ENCODE results near the gene IFIT1B.
"Not testable (repeated sequence)": the region's sequence is repeated elsewhere in the genome, so short reads cannot be mapped to it uniquely, and the experiment has no call there.

Gene IFIT1B

DNA sequence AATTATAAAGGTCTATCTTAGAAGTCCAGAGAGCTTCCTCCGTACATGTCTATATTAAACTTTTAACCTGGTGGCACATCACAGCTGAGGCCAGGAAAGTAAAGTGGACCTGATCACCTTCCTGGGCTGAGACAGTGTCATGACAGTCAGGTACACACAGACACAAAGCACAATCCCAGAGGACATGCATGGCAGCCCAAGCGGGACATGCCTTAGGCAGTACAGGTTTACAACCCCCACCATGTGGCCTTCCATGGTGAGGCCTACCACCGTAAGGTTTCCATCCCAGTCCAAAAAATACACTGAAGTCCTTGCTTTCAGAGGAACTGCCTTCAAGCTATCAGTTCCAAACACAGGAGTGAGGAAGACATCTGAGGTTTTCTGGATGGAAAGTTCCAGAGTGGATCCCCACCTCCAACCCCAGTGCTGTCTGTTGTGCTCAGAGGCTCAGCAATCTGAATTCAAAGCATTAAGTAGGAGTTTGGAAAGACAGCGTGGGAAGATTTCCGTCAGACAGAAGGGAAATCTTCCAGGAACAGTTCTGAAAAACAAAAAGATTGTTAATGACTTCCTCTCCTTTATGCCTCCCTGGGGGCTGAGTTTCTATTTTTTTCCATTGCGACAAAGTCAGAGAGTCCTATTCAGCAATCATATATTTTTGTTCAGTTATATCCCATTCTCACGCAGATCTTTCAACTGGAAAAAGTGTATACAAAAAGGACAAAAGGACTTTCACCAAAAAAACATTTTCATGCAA is 30.0 kb upstream of the IFIT1B start:
- Mint-ChIP-seq H3K27ac (peak overlapping the region; percentile 96), H3K27me3 (ENCODE audit: low read depth, poor library complexity) (no peaks in the 10 kb centered on the region), H3K36me3 (ENCODE audit: low read depth) (peaks cover under 1% of the 10 kb centered on the region), H3K9me3 (no peaks in the 10 kb centered on the region), H3K4me3 (peak overlapping the region; percentile 19), H3K4me1 (peaks cover 92% of the 10 kb centered on the region)
- TF ChIP-seq, protein P1, sequence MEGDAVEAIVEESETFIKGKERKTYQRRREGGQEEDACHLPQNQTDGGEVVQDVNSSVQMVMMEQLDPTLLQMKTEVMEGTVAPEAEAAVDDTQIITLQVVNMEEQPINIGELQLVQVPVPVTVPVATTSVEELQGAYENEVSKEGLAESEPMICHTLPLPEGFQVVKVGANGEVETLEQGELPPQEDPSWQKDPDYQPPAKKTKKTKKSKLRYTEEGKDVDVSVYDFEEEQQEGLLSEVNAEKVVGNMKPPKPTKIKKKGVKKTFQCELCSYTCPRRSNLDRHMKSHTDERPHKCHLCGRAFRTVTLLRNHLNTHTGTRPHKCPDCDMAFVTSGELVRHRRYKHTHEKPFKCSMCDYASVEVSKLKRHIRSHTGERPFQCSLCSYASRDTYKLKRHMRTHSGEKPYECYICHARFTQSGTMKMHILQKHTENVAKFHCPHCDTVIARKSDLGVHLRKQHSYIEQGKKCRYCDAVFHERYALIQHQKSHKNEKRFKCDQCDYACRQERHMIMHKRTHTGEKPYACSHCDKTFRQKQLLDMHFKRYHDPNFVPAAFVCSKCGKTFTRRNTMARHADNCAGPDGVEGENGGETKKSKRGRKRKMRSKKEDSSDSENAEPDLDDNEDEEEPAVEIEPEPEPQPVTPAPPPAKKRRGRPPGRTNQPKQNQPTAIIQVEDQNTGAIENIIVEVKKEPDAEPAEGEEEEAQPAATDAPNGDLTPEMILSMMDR (IDR thresholded peaks at IDR 0.05) = no peak
- peak; percentile 9 for DNase-seq

- DNase-seq = no peak
- no peak overlapping the region for H3K4me3 Mint-ChIP-seq
- peaks cover 5% of the 10 kb centered on the region for H3K9me3 Mint-ChIP-seq
- H3K27ac Mint-ChIP-seq = peak overlapping the region; percentile 96
- peaks cover 4% of the 10 kb centered on the region for H3K27me3 Mint-ChIP-seq (ENCODE audit: low read depth, poor library complexity)
- TF ChIP-seq, protein P1 (IDR thresholded peaks at IDR 0.05) = no peak
- peaks cover 6% of the 10 kb centered on the region for H3K36me3 Mint-ChIP-seq (ENCODE audit: low read depth)
- H3K4me1 Mint-ChIP-seq = peaks cover 90% of the 10 kb centered on the region
Measured at GRCh38 chr10:89348481-89348880, 29.4 kb upstream of the IFIT1B start.

DNA sequence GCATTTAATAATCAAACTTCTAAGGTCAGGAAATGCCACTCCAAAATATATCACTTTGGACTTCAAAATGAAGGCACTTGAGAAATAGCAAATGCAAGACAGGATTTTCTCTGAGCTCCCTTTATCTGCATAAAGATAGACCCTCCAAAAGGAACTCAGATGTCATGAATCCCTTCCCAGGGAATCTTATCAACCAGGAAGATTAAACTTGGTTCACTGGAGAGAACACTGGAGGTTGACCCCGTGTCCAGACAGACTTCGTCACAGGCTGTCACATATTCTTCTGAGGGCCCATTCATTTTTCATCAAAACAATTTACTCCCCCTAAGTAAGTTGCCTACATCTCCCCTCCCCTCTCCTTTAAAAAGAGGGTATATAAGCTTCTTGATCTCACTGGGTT is 28.9 kb upstream of the IFIT1B start:
- Mint-ChIP-seq H3K36me3 (ENCODE audit: low read depth) (peaks cover 8% of the 10 kb centered on the region), H3K27me3 (ENCODE audit: low read depth, poor library complexity) (peaks cover 4% of the 10 kb centered on the region), H3K4me3 (no peak overlapping the region), H3K4me1 (peaks cover 85% of the 10 kb centered on the region), H3K27ac (peak overlapping the region; percentile 74), H3K9me3 (peaks cover 8% of the 10 kb centered on the region)
- TF ChIP-seq, protein P1 (IDR thresholded peaks at IDR 0.05) = no peak
- DNase-seq = no peak

DNA sequence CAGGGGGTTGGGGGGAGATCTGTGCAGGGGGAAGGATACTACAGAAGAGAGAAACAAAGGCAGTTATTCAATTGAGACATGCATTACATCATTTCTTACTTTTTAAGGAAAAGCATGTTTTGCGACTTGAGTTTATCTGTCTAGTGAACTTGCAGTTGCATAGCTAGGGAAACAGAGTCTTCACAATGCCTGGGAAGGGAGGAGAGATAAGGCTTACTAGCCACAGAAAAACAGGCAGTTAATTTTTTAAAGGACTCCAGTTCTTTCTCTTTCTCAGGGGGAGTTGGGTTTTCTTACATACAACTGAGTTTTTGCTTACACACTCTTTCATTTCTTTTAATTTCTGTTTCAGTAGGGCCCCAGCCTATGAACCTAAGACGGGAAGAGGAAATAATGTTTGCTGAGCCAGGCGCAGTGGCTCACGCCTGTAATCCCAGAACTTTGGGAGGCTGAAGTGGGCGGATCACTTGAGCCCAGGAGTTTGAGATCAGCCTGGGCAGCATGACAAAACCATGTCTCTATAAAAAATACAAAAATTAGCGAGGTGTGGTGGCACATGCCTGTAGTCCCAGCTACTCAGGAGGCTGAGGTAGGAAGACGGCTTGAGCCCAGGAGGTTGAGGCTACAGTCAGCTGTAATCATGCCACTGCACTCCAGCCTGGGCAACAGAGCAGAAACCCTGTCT is 27.1 kb upstream of the IFIT1B start:
- H3K4me3 Mint-ChIP-seq; DNase-seq; H3K27me3 Mint-ChIP-seq (ENCODE audit: low read depth, poor library complexity): not testable (repeated sequence)
- peaks cover 19% of the 10 kb centered on the region for H3K9me3 Mint-ChIP-seq
- peaks cover 12% of the 10 kb centered on the region for H3K36me3 Mint-ChIP-seq (ENCODE audit: low read depth)
- peaks cover 75% of the 10 kb centered on the region for H3K4me1 Mint-ChIP-seq
- H3K27ac Mint-ChIP-seq = peak overlapping the region; percentile 98

DNA sequence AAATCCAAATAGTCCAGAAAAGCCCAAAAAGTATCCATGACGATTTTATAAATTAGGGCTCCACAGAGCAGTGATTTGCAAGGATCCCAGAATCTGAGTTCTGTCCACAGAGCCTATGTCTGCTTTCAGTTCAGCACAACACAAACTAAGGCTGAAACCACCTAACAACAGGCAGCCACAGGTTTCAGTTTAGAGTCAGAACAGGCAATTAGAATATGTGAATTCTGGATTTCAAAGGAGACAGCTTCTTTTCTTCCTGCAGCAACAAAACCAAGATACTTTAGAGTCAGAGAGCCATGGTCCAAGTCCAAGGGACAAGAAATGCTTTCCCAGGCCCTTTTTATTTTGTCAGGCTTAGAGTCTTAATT is 26.5 kb upstream of the IFIT1B start:
- Mint-ChIP-seq H3K4me1 (peaks cover 69% of the 10 kb centered on the region), H3K9me3 (peaks cover 19% of the 10 kb centered on the region), H3K27ac (peak overlapping the region; percentile 98), H3K36me3 (ENCODE audit: low read depth) (peaks cover 12% of the 10 kb centered on the region), H3K27me3 (ENCODE audit: low read depth, poor library complexity) (peaks cover 7% of the 10 kb centered on the region), H3K4me3 (no peak overlapping the region)
- DNase-seq = no peak
- TF ChIP-seq, protein P1 (IDR thresholded peaks at IDR 0.05) = no peak

- Mint-ChIP-seq H3K4me3 (no peak overlapping the region), H3K27ac (peak overlapping the region; percentile 98), H3K4me1 (peaks cover 63% of the 10 kb centered on the region), H3K9me3 (peaks cover 19% of the 10 kb centered on the region), H3K36me3 (ENCODE audit: low read depth) (peaks cover 12% of the 10 kb centered on the region), H3K27me3 (ENCODE audit: low read depth, poor library complexity) (peaks cover 7% of the 10 kb centered on the region)
- TF ChIP-seq, protein P1 (IDR thresholded peaks at IDR 0.05) = no peak
- DNase-seq = no peak
Measured at GRCh38 chr10:89351780-89352597, 25.9 kb upstream of the IFIT1B start.

Measured in nephron progenitor cell (in vitro differentiated cells).